Fibroblast of pulmonary artery (primary cell): ENCODE results near the gene IGF2BP3.

ENCODE experiments used
- DNase-seq: peaks from one replicate; pipeline ENCODE4 v3.0.0-alpha.2; 2010; ENCODE audit warnings: low read depth
- H3K4me3 ChIP-seq: replicated peaks from 2 replicates; pipeline ENCODE4 v1.5.1; 2011; ENCODE audit warnings: low read depth, mild to moderate bottlenecking, control low read depth, low read length, moderate library complexity
- TF ChIP-seq, protein P1 (sequence below): IDR thresholded peaks from 2 replicates; pipeline ENCODE4 v1.5.1; 2011; ENCODE audit warnings: mild to moderate bottlenecking, control low read depth, low read length, inconsistent platforms; ENCODE audit errors: missing control alignments

IGF2BP3 gene

GRCh38 chr7:23273141-23273599 lies 197.1 kb downstream of the IGF2BP3 start:
- TF ChIP-seq, protein P1, sequence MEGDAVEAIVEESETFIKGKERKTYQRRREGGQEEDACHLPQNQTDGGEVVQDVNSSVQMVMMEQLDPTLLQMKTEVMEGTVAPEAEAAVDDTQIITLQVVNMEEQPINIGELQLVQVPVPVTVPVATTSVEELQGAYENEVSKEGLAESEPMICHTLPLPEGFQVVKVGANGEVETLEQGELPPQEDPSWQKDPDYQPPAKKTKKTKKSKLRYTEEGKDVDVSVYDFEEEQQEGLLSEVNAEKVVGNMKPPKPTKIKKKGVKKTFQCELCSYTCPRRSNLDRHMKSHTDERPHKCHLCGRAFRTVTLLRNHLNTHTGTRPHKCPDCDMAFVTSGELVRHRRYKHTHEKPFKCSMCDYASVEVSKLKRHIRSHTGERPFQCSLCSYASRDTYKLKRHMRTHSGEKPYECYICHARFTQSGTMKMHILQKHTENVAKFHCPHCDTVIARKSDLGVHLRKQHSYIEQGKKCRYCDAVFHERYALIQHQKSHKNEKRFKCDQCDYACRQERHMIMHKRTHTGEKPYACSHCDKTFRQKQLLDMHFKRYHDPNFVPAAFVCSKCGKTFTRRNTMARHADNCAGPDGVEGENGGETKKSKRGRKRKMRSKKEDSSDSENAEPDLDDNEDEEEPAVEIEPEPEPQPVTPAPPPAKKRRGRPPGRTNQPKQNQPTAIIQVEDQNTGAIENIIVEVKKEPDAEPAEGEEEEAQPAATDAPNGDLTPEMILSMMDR: peak; percentile 87
- H3K4me3 ChIP-seq: no peak overlapping the region
- peak; percentile 94 for DNase-seq

DNA sequence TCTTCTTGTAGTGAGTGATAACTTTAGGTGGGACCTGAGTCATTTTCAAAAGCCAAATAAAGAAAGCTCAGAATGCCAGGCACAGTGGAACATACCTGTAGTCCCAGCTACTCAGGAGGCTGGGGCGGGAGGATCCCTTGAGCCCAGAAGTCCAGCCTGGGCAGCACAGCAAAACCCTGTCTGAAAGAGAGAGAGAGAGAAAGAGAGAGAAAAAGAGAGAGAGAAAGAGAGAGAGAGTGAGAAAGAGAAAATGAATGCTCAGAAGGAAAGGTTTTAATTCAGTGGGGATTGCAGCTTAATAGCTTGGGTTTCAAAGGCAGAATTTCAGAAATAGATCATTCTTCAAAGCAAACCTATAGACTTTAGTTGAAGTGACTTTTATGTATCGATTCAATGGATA lies 198.0 kb downstream of the IGF2BP3 start:
- TF ChIP-seq, protein P1: no peak
- no peak for DNase-seq
- no peak overlapping the region for H3K4me3 ChIP-seq

- no peak for DNase-seq
- H3K4me3 ChIP-seq: no peak overlapping the region
- TF ChIP-seq, protein P1: no peak
These were observed 201.5 kb downstream of the IGF2BP3 start for GRCh38 chr7:23268746-23269145.

DNA sequence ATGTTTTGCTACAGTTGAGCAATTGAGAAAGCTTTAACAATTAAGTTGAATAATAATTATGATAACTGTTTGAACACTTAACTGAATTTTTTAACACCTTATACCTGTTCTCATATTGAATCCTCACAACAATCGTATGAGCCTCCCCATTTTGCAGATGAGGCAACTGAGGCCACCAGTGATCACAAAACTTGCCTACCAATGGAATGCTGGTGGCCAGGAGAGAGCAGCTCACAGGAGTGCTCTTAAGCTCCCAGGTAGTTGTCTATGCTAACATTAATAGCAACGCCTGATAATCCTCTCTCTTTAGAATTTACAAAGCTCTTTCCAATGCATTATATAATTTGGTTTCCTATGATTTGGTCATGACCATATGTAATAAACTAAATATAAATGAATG lies 202.1 kb downstream of the IGF2BP3 start:
- TF ChIP-seq, protein P1: no peak
- DNase-seq: no peak
- H3K4me3 ChIP-seq: no peak overlapping the region

DNA sequence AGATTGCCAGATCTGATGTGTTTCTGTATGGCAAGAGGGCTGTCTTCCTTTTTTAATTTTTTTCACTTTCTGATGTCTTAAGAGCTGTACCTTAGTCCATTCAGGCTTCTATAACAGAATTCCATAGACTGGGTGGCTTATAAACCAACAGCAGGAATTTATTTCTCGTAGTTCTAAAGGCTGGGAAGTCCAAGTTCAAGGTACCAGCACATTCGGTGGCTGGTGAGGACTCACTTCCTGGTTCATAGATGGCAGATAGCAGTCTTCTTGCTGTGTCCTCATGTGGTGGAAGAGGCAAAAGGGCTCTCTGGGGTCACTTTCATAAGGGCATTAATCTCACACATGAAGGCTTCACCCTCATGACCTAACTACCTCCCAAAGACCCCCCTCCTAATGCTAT lies 202.9 kb downstream of the IGF2BP3 start:
- TF ChIP-seq, protein P1: no peak
- no peak overlapping the region for H3K4me3 ChIP-seq
- DNase-seq: no peak

DNA sequence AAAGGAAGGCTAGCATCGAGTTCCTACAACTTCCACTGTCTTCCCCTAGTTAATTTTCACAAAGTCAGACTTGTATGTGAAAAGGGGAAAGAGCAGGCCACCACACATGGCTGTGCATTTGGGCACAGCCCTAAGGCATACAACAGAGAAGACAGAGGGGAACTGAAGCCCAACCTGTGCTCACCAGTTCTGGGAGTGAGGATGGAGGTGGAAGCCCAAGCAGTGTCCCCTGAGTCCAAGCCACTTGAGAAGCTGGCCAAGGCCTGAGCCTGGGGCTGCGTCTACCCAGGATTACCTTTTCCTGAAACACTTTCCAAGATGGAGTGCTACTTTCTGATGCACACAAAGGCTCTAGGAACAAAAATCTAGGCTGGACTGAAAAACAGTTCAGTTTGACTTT lies 203.4 kb downstream of the IGF2BP3 start:
- no peak overlapping the region for H3K4me3 ChIP-seq
- DNase-seq: no peak
- TF ChIP-seq, protein P1: no peak

GRCh38 chr7:23264916-23265458 lies 205.3 kb downstream of the IGF2BP3 start:
- TF ChIP-seq, protein P1: no peak
- no peak overlapping the region for H3K4me3 ChIP-seq
- no peak for DNase-seq
